ENCODE results near the gene ANKRD24.
"Not testable (repeated sequence)": the region's sequence is repeated elsewhere in the genome, so short reads cannot be mapped to it uniquely, and the experiment has no call there.

DNA sequence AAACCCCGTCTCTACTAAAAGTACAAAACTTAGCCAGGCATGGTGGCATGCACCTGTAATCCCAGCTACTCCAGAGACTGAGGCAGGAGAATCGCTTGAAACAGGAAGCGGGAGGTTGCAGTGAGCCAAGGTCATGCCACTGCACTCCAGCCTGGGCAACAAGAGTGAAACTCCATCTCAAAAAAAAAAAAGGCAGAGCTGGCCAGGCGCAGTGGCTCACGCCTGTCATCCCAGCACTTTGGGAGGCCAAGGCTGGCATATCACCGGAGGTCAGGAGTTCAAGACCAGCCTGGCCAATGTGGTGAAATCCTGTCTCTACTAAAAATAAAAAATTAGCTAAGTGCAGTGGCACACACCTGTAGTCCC, 91.8 kb downstream of the ANKRD24 start:
- TF ChIP-seq, protein P1, sequence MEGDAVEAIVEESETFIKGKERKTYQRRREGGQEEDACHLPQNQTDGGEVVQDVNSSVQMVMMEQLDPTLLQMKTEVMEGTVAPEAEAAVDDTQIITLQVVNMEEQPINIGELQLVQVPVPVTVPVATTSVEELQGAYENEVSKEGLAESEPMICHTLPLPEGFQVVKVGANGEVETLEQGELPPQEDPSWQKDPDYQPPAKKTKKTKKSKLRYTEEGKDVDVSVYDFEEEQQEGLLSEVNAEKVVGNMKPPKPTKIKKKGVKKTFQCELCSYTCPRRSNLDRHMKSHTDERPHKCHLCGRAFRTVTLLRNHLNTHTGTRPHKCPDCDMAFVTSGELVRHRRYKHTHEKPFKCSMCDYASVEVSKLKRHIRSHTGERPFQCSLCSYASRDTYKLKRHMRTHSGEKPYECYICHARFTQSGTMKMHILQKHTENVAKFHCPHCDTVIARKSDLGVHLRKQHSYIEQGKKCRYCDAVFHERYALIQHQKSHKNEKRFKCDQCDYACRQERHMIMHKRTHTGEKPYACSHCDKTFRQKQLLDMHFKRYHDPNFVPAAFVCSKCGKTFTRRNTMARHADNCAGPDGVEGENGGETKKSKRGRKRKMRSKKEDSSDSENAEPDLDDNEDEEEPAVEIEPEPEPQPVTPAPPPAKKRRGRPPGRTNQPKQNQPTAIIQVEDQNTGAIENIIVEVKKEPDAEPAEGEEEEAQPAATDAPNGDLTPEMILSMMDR (IDR thresholded peaks at IDR 0.05; ENCODE audit: insufficient read depth, low read length, poor library complexity, severe bottlenecking), result not testable (repeated sequence)
- TF ChIP-seq EZH2phosphoT487 (conservative IDR thresholded peaks at IDR 0.05; ENCODE audit: low read length), result not testable (repeated sequence)
